Measurements from ENCODE around the gene CD7. TPM values are rescaled to one million over a fixed set of nuclear protein-coding genes. Genes with fewer than 3 reads are reported as not detected.

The CD7 gene
- total and polyA plus RNA-seq, 9 of the 15 experiments (the other 6 are each of a cell fraction or from before 2014, with no cell fraction given), result 0.21 to 0.35 TPM; not detected in 7

- no peak for TF ChIP-seq ZNF696 (CRISPR knock-in tag; conservative IDR thresholded peaks at IDR 0.05)
- no peak for TF ChIP-seq ZNF551 (CRISPR knock-in tag; IDR thresholded peaks at IDR 0.05)
- peak; percentile 40 for TF ChIP-seq STAG1 (CRISPR knock-in tag; IDR thresholded peaks at IDR 0.05; ENCODE audit: borderline replicate concordance)
- TF ChIP-seq PHF20 (IDR thresholded peaks at IDR 0.05; ENCODE audit: partially characterized antibody), result peak; percentile 37
- TF ChIP-seq, protein P1, sequence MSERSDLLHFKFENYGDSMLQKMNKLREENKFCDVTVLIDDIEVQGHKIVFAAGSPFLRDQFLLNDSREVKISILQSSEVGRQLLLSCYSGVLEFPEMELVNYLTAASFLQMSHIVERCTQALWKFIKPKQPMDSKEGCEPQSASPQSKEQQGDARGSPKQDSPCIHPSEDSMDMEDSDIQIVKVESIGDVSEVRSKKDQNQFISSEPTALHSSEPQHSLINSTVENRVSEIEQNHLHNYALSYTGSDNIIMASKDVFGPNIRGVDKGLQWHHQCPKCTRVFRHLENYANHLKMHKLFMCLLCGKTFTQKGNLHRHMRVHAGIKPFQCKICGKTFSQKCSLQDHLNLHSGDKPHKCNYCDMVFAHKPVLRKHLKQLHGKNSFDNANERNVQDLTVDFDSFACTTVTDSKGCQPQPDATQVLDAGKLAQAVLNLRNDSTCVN (CRISPR knock-in tag; IDR thresholded peaks at IDR 0.05), result 0 out of 2 replicates have a peak, but pooled peaks have one; percentile 22
- TF ChIP-seq ZSCAN32 (CRISPR knock-in tag; IDR thresholded peaks at IDR 0.05), result no peak
- TF ChIP-seq L3MBTL2 (IDR thresholded peaks at IDR 0.05), result peak; percentile 18; the same call in 1 of the 2 replicates
- 0 out of 2 replicates have a peak, but pooled peaks have one; percentile 35 for TF ChIP-seq SMARCA5 (IDR thresholded peaks at IDR 0.05)
- TF ChIP-seq LEF1 (IDR thresholded peaks at IDR 0.05), result no peak
- peak; percentile 49 to 64 (median 57); a peak in 4 of 6 replicates for TF ChIP-seq CTCF (IDR thresholded peaks at IDR 0.05 in 2 of 3, conservative IDR thresholded peaks at IDR 0.05 in 1 of 3; ENCODE audit: insufficient read depth in 2 of 3, low read depth in 1 of 3, low read length in 3 of 3)
- 0 out of 2 replicates have a peak, but pooled peaks have one; percentile 51 for TF ChIP-seq ADNP (tag; IDR thresholded peaks at IDR 0.05)
- TF ChIP-seq SMAD4 (CRISPR knock-in tag; conservative IDR thresholded peaks at IDR 0.05), result 0 out of 2 replicates have a peak, but pooled peaks have one; percentile 27
- TF ChIP-seq HDGF (IDR thresholded peaks at IDR 0.05), result 0 out of 2 replicates have a peak, but pooled peaks have one; percentile 70
- TF ChIP-seq SNIP1 (IDR thresholded peaks at IDR 0.05; ENCODE audit: low read depth), result no peak
- TF ChIP-seq KDM5B (IDR thresholded peaks at IDR 0.05; ENCODE audit: insufficient replicate concordance, low read depth, low read length), result no peak
- TF ChIP-seq ARID1B (IDR thresholded peaks at IDR 0.05), result 0 out of 2 replicates have a peak, but pooled peaks have one; percentile 16
- no peak for TF ChIP-seq TSC22D4 (tag; IDR thresholded peaks at IDR 0.05)
- peak; percentile 31; the same call in 1 of the 2 replicates for TF ChIP-seq CTBP1 (IDR thresholded peaks at IDR 0.05; ENCODE audit: borderline replicate concordance)
- peak; percentile 56 to 81 for TF ChIP-seq RAD21 (CRISPR knock-in tag; conservative IDR thresholded peaks at IDR 0.05 in 1 of 2, IDR thresholded peaks at IDR 0.05 in 1 of 2)
- TF ChIP-seq ZBTB11 (CRISPR knock-in tag; IDR thresholded peaks at IDR 0.05), result peak in 1 of 3 experiments; percentile 25; a peak in 1 of 6 replicates
Measured at GRCh38 chr17:82350182-82351030, 33.0 kb upstream of the CD7 start (continued).

Data from K562 (cell line).